ENCODE results near the gene SEC22B.
"Not testable (repeated sequence)": the region's sequence is repeated elsewhere in the genome, so short reads cannot be mapped to it uniquely, and the experiment has no call there.

Gene SEC22B

DNA sequence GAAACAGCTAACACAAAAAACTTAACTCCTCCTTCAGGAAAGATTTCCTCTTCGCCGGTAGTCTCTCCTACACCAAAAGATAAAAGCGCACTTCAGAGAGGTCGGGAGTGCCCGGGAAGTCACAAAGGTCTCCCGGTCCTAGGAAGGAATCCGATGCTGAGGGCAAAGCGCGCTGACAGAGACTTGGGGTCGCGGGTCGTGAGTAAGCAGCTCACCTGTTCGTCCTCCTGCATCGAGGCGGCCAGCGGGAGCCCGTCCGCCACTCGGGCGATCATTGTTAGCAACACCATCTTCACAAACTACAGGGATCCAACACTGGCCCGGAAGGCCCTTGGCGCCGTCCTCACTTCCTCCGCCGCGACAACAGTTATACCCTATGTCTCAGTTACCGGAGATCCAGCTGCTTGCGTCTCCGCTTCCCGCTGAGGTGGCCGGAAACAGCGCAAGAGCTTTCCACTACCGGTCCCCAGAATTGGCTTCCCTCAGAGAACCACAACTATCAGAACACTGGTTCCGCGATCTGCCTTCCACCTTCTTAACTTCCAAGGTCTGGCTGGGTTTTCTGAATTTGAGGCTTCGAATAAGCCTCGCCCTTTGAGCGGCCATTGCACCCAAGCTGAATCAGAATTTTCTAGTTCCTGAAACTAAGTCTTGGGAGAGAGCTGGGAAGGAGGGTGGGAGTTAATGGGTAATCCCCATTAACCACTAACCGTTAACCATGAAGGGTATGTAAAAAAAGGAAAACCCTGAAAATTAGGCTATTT lies at the start of gene SEC22B:
SEC22B (minus strand) TSS at position 429 of the 764 bp plus-strand sequence; CDS start at position 290, 139 bp downstream.
- peak; percentile 94 for DNase-seq

DNA sequence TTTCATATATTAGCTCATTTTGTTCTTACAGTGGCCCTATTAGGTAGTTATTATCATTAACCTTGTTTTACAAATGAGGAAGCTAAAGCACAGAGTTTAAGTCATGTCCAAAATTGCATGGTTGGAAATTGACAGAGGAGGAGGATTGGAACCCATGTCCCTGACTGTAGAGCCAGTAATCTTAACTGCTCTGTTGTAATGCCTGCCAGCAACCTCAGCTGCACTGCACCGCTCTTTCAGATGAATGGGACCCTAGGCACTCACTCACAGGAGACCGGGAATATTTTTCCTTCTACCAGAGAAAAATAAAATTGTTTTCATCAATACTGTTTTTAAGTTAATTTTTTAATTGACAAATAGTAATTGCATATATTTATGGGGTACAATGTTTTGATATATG lies 41.6 kb upstream of the SEC22B start:
- DNase-seq: not testable (repeated sequence)

DNA sequence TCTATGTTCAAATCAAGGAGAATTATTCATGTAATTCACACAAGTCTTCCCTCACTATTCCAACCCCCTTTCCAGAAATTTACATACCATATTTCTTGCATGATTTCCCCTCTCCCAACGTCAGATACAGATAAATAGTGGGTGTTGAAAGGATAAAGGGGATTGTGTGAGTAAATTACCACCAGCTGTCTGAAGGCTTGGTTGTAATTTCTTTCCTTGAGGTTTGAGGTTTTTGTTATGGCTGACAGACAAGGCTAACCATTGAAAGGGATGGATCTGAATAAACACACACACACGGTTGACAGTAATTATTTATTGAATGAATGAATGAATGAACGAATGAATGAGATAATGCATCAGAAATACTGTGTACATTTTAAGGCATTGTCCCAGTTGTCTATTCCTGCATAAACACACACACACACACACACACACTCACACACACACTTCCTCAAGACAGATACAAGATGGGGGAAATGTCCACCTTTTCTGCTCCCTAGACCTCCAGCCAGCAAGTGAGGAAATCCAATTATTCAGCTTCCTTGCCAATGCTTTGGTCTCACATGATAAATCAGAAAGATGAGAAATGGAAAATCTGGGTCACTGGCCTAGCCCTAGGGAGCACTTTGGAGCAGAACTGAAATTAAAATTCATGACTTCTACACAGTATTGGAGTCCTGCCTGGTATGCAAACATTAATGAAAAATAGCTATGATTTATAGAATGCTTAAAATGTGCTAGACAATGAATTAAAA lies 41.0 kb upstream of the SEC22B start:
- DNase-seq: not testable (repeated sequence)

DNA sequence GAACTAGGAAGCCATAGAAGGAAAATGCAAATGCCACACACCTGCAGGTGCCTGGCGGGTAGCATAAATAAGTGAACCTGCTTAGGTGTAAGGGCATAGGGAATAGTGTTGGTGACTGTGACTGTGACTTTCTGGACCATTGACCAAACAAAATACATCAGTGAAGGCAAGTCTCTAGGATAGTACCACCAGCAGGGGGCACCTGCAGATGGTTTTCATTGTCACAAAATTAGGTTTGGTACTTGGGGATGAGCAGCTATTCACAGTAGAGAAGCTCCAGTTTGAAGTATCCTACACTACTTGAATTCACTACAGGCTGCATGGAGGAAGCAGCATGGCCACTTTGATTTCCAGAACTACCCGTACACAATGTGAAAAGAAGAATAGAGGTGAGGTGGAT lies 37.3 kb upstream of the SEC22B start:
- DNase-seq: not testable (repeated sequence)

DNA sequence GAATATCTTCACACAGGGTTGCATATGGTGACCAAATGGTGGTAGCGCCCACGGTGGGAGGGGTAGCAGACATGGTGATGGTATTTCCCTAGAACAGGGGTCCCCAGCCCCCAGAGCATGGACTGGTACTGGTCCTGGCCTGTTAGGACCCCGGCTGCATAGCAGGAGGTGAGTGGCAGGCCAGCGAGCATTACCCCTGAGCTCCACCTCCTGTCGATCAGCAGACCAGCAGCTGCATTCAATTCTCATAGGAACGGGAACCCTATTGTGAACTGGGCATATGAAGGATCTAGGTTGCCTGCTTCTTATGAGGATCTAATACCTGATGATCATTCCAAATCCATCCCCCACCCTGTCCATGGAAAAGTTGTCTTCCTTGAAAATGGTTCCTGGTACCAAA lies 34.4 kb upstream of the SEC22B start:
- not testable (repeated sequence) for DNase-seq

DNA sequence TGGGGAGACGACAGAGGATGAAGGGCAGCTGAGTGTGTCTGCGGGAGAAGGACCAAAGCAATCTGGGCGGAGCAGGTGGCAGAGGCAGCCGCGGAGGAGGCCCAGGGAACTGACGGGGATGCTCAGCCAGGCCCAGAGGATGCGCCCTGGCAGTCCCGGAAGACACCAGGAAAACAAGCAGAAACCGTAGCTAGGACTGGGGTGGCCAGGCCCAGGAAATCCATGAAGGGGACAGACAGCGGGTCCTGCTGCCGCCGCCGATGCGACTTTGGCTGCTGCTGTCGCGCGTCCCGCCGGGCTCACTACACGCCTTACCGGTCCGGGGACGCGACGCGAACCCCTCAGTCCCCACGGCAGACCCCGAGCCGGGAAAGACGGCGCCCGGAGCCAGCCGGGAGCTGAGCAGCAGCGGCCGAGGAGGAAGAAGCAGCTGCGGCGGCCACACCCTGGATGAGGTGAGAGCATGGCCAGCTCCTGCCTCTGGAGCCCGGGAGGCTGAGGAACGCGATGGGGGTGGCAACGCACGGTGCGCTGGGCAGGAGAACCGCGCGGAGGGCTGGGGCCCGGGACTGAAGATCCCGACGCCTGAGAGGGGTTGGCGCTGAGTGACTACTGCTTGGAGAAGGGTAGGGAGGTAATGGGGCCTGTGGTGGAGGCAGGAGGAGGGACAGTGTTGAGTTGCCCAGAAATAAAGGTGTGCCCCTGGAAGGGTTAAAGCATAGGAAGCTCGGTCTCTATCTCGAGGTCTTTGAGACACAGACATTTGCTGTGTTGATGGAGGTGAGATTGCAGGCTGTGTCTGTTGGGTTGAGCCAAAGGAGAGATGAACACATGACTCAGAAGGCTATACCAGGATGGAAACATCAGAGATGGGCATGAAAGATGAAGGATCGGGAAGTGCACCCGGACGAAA lies 20.8 kb upstream of the SEC22B start:
- not testable (repeated sequence) for DNase-seq

DNA sequence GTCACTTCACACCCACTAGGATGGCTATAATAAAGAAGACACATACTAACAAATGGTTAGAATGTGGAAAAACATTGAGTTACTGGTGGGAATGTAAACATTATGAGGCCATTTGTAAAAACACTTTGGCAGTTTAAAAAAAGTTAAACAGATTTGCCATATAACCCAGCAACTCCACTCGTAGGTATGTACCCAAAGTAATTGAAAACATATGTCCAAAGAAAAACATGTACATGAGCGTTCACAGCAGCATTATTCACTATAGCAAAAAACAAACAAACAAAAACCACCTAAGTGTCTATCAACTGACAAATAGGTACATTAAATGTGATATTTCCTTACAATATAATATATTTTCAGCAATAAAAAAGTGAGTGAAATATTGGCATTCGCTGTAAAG lies 12.3 kb upstream of the SEC22B start:
- DNase-seq: not testable (repeated sequence)

DNA sequence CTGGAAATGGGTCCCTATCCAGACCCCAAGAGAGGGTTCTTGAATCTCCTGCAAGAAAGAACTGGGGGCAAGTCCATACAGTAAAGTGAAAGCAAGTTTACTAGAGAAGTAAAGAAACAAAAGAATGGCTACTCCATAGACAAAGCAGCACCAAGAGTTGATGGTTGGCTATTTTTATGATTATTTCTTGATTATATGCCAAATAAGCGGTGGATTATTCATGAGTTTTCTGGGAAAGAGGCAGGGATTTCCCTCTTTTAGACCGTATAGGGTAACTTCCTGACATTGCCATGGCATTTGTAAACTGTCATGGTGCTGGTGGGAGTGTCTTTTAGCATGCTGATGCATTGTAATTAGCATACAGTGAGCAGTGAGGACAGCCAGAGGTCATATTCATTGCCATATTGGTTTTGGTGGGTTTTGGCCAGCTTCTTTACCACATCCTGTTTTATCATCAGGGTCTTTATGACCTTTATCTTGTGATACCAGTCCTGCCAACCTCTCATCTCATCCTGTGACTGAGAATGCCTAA lies 5.9 kb upstream of the SEC22B start:
- not testable (repeated sequence) for DNase-seq

DNA sequence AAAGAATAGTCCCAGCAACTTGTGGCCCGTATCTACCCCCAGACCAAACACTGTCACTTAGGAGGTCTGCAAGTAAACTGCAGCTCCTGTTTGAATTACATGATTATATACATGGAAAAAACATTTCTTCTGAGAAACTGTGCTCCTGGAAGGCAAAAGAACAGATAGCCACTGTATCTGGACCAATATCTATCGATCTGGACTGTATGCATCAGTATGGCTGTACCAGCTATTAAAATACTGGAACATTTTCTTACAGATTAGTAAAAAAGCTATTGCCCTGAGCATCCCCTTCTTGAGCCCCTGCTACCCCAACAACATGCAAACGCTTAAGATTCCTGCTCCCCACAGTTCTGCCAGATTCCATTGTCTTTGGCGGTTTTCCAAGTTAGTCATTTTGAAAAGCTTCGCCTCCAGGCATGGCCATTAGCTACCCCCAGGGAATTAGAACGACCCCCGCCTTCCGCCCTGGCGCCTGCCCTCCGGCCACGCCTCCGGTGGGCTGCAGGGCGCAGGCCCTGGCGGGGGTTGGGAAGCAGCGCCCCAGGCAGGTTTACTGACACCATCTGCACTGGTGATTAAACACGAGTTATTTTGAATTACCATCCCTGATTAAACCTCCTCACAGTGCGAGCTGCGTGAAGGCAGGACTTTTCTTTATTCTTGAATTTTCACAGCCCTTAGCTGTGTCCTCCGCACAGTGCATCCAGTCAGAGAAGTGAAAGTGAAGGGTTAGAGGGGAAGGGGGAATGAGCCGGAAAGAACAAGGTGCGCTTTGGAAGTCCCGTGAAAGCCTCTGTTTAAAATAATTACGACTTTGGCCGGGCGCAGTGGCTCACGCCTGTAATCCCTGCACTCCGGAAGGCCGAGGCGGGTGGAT lies 3.7 kb upstream of the SEC22B start:
- DNase-seq: not testable (repeated sequence)

DNA sequence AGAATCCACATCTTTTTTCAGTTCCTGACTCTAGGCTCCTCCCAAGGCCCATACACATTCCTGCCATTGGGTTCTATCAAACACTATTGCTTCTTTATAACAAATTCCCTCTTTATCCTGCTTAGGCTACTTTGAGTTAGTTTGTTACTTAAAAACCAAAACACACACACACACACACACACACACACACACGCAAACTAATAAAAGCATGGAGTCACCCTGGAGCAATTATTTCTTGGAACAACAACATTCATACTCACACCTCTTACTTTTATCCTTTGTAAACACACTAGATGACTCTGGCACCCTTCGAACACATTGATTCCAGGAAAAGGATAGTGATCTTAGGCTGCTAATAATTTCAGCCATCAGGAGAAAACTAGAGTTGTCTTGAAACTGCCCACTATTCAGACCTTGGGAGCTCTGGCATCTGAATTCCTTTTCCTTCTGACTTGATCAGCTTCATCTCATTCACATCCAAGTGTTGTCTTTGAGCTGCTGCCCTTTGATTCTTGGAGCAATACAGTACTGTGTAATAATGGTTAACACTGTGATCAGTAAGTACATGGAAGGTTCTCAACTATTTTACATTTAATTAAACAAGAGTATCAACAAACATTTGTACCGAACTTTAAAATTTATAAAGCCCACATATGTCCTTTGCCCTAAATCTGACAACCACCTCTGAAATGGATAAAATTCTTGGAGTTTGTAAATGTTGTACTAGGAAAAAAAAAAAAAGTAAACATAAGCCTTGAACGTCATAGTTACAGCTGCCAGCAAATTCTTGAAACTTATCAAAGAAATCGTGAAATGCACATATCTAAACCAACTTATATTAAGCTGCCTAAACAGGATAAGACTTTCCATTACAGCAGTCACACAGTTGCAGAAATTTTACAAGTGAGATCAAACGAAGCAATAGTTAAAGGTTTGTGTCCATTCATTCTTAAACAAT lies 2.8 kb upstream of the SEC22B start:
- no peak for DNase-seq

DNA sequence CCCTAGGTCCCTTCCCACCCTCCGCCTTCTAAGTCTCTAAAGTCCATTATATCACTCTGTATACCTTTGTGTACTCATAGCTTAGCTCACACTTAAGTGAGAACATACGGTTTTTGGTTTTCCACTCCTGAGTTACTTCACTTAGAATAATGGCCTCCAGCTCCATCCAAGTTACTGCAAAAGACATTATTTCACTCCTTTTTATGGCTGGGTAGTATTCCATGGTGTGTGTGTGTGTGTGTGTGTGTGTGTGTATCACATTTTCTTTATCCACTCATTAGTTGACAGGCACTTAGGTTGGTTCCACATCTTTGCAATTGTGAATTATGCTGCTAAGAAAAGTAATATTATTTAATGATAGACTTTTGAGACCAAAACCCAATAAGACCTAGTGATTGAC lies 1.7 kb upstream of the SEC22B start:
- DNase-seq: not testable (repeated sequence)

DNA sequence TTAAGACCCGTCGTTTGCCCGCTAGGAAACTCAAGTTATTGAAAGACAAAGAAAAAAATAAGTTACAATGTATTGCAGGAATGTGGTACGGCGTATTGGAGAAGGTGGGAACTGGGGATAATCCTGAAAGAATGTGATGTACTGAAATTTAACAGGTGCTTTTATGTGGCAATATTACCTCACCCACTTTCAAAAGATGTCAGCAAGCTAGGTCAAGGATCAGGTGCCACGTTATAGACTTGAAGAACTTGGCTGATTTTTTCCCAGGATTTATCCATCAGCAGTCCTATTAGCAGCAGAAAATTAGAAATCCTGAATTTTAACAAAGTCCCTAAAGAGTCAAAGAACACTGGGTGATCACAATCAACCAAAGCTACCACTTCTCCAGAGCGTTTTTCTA lies 632 bp downstream of the SEC22B start:
- DNase-seq: peak in 1 of 2 donors; percentile 5

DNA sequence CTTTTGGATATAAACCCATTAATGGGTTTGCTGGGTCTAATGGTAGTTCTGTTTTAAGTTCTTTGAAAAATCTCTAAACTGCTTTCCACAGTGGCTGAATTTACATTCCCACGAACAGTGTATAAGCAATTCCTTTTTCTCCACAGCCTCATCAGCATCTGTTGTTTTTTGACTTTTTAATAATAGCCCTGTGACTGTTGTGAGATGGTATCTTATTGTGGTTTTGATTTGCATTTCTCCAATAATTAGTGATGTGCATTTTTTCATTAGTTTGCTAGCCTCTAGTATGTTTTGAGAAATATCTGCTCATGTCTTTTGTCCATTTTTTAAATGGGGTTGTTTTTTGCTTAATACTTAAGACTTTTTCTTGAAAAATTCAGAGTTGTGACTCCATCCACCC lies 11.6 kb downstream of the SEC22B start:
- DNase-seq: not testable (repeated sequence)

DNA sequence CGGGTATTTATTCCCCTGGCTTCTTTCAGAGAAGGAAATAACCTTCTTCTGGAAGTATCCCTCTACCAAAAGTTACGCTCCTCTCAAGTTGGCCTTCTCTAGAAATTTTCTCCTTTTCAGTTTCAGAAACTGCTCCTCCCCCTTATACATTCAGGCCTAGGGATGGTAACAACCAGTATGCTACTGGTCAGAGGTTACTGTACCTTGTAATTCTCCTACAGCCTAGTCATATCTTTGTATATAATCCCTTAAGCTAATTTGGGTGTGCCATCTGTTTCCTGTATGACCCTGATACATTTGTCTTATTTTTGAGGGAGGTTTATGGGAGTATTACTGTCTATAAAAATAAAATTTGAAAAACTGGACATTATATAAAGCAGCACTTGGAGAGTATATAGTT lies 14.3 kb downstream of the SEC22B start:
- not testable (repeated sequence) for DNase-seq

DNA sequence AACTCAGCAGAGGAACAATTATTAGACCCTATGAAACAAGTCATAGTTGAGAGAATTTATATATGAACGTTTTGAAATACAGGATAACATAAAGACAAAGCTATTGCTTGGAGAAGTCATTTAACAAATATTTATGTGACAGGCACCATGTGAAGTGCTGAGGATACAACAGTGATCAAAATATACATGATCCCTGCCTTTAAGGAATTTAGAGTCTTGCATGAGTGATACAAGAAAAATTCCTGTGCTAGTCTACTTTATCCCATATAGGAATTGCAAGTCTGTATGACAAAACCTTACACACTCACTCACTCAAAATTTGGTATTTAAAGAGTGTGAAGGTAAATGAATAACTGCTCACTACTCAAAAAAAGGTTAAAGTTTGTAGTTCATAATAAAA lies 17.8 kb downstream of the SEC22B start:
- not testable (repeated sequence) for DNase-seq

DNA sequence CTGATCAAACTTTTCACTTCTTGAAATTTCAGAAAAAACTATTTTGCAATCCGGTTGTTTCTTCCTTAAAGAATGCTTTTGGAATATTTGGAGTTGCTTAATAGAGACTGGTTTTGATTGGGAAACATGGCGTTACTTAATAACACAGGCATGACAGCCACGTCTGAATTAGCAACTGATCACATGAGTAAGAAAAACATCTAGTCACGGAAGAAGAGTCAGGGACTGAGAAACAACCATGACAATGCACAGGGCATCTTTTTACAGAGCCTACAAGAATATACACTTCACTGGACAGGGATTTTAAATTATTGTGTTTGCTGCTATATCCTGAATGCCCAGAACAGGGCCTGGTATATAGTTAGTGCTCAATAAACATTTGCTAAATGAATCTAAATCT lies 18.2 kb downstream of the SEC22B start:
- not testable (repeated sequence) for DNase-seq

DNA sequence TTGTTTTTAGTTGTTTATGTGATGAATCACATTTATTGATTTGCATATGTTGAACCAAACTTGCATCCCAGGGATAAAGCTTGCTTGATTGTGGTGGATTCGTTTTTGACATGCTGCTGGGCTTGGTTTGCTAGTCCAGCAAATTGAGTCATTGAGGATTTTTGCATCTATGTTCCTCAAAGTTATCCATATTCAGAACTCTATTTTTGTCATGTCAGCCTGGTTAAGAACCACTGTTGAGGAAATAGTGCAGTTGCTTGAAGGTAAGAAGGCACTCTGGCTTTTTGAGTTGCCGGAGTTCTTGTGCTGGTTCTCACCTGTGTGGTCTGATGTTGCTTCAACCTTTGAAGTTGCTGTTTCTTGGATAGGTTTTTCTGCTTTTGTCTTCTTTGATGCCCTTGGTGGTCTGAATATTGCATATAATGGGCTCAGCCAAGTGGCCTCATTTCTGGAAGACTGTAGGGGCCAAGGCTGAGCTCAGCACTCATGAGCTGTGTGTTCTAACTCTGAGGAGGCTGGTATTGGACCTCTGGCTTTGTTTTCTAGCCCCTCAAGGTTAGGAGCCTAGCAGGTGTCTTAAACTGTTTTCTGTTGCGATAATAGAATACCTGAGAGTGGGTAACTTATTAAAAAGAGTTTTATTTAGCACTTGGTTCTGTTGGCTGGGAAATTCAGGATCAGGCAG lies 26.0 kb downstream of the SEC22B start:
- DNase-seq: not testable (repeated sequence)

DNA sequence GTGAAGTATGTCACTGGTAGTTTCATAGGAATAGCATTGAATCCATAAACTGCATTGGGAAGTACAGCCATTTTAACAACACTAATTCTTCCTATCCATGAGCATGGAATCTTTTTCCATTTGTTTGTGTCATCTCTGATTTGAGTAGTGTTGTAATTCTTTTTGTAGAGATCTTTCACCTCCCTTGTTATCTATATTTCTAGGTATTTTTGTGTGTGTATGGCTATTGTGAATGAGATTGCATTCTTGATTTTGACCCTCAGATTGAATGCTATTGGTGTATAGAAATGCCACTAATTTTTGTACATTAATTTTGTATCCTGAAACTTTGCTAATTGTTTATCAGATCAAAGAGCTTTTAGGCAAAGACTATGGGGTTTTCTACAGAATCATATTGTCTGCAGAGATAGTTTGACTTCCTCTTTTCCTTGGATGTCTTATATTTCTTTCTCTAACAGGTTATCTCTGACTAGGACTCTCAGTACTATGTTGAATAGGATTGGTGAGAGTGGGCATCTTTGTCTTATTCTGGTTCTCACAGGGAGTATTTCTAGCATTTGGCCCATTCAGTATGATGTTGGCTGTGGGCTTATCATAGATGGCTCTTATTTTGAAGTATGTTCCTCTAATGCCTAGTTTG lies 26.8 kb downstream of the SEC22B start:
- DNase-seq: not testable (repeated sequence)

DNA sequence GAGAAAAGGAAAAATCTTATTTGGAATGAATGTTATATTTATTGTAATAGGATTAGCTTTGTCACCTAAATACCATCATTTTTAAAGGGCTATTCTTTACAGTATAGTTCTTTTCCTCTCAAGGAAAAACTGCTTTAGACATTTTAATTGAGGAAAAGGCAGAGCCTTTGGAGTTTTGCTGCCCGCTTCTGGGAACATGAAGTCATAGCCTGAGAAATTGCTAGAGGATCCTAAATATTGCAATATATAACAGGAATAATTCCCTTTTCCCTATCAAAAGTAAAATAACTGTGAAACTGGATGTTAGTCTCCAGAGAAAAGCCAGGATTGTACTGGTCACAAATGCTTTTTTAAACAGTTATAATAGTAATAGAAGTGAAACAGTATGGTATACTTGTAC lies 30.5 kb downstream of the SEC22B start:
- DNase-seq: not testable (repeated sequence)

All from CD4-positive, alpha-beta T cell treated with Interleukin-4 for 1 hour (primary cell).